Measurements from ENCODE around the gene VPS18. TPM values are rescaled to one million over a fixed set of nuclear protein-coding genes. Genes with fewer than 3 reads are reported as not detected.

VPS18 gene
- total RNA-seq, 1 experiment from 2014 or later: 16.9 TPM

DNA sequence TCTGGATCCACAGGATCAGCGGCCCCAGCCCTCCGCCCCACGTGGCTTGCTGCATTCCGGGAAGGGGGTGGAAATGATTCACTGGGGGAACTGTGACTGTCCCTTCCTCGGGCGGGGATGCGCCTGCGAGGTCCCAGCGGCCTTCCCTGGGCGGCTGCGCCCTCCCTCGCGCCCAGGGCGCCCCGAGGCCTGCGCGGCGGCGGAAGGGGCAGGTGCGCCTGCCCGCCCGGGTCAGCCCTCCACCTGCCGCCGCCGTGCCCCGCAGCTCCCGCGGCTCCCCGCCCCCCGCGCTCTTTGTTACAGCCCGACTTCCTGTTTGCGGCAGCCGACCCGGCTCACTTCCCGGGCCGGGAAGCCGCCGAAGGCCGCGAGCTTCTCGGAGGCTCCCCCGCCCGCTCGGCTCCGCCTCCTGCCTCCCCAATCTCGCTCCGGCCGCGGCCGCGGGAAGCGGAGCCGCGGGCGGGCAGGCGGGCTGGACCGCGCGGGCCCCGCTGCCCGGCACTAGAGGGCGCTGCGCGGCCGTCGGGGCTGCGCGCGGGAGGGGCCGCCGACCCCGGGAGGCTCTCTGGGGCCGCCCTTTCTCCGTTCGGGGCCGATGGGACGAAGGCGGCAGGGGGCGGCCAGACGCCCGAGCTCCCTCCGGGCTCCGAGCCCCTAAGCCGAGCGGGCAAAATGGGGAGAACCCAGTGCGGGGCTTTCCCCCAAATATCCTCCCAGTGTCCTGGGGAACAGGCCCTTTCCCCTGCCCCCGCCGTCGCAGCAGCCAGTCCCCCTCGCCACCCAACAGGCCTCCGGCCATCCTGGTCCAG, 47.5 kb downstream of the VPS18 start:
- RAD21 ChIA-PET (ENCODE audit: low non-redundant PET in 1 of 2, low total read pairs in 2 of 2, uncharacterized antibody in 2 of 2, unreplicated experiment in 2 of 2): interaction anchor here in 1 of 2 experiments (1.2 to 1.6 kb wide), 2 partner anchors 13 to 35 kb away, joined by 4 read pairs; partner anchors contain the start of gene DLL4

More for the DNA sequence above, 47.5 kb downstream of the VPS18 start:
- H3K9me3 ChIP-seq (ENCODE audit: control insufficient read depth in 1 of 2, insufficient read depth in 1 of 2, low read depth in 1 of 2, low read length in 2 of 2): no peaks in the 10 kb centered on the region
- no peaks in the 10 kb centered on the region for H3K36me3 ChIP-seq (ENCODE audit: control insufficient read depth in 1 of 2, insufficient read depth in 2 of 2, low read length in 2 of 2)
- H3K4me3 ChIP-seq (replicated peaks in 1 of 2; ENCODE audit: low read depth in 1 of 2, low read length in 2 of 2): peak overlapping the region; percentile 53 to 60
- BruUV-seq (replicated peaks): no TSS peak
- no peaks in the 10 kb centered on the region for H3K27me3 ChIP-seq (ENCODE audit: insufficient read depth, low read length)
- TF ChIP-seq SIN3A (IDR thresholded peaks at IDR 0.05; ENCODE audit: low read depth): no peak
- no peak for TF ChIP-seq YY1 (IDR thresholded peaks at IDR 0.05; ENCODE audit: extremely low read depth, insufficient replicate concordance, low read depth, low read length)
- no peak for TF ChIP-seq CEBPB (IDR thresholded peaks at IDR 0.05; ENCODE audit: low read depth)
- peak; percentile 53 for TF ChIP-seq RAD21 (IDR thresholded peaks at IDR 0.05; ENCODE audit: low read depth)
- TF ChIP-seq, protein P1, sequence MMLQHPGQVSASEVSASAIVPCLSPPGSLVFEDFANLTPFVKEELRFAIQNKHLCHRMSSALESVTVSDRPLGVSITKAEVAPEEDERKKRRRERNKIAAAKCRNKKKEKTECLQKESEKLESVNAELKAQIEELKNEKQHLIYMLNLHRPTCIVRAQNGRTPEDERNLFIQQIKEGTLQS (IDR thresholded peaks at IDR 0.05): no peak
- TF ChIP-seq, protein P2, sequence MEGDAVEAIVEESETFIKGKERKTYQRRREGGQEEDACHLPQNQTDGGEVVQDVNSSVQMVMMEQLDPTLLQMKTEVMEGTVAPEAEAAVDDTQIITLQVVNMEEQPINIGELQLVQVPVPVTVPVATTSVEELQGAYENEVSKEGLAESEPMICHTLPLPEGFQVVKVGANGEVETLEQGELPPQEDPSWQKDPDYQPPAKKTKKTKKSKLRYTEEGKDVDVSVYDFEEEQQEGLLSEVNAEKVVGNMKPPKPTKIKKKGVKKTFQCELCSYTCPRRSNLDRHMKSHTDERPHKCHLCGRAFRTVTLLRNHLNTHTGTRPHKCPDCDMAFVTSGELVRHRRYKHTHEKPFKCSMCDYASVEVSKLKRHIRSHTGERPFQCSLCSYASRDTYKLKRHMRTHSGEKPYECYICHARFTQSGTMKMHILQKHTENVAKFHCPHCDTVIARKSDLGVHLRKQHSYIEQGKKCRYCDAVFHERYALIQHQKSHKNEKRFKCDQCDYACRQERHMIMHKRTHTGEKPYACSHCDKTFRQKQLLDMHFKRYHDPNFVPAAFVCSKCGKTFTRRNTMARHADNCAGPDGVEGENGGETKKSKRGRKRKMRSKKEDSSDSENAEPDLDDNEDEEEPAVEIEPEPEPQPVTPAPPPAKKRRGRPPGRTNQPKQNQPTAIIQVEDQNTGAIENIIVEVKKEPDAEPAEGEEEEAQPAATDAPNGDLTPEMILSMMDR (IDR thresholded peaks at IDR 0.05 in 2 of 3, conservative IDR thresholded peaks at IDR 0.05 in 1 of 3; ENCODE audit: borderline replicate concordance in 1 of 3, insufficient read depth in 1 of 3, low read depth in 2 of 3, low read length in 2 of 3): peak; percentile 20 to 33 (median 32); a peak in 3 of 6 replicates
- TF ChIP-seq, protein P3, sequence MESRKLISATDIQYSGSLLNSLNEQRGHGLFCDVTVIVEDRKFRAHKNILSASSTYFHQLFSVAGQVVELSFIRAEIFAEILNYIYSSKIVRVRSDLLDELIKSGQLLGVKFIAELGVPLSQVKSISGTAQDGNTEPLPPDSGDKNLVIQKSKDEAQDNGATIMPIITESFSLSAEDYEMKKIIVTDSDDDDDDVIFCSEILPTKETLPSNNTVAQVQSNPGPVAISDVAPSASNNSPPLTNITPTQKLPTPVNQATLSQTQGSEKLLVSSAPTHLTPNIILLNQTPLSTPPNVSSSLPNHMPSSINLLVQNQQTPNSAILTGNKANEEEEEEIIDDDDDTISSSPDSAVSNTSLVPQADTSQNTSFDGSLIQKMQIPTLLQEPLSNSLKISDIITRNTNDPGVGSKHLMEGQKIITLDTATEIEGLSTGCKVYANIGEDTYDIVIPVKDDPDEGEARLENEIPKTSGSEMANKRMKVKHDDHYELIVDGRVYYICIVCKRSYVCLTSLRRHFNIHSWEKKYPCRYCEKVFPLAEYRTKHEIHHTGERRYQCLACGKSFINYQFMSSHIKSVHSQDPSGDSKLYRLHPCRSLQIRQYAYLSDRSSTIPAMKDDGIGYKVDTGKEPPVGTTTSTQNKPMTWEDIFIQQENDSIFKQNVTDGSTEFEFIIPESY (IDR thresholded peaks at IDR 0.05; ENCODE audit: extremely low read depth, insufficient replicate concordance, low read length): no peak
- peak; percentile 87 for TF ChIP-seq ZFX (IDR thresholded peaks at IDR 0.05)
- peak; percentile 55 for TF ChIP-seq POLR2A (IDR thresholded peaks at IDR 0.05; ENCODE audit: borderline replicate concordance, extremely low read depth, insufficient read depth, insufficient read length)
- TF ChIP-seq EZH2phosphoT487 (IDR thresholded peaks at IDR 0.05; ENCODE audit: borderline replicate concordance): no peak
- TF ChIP-seq, protein P4, sequence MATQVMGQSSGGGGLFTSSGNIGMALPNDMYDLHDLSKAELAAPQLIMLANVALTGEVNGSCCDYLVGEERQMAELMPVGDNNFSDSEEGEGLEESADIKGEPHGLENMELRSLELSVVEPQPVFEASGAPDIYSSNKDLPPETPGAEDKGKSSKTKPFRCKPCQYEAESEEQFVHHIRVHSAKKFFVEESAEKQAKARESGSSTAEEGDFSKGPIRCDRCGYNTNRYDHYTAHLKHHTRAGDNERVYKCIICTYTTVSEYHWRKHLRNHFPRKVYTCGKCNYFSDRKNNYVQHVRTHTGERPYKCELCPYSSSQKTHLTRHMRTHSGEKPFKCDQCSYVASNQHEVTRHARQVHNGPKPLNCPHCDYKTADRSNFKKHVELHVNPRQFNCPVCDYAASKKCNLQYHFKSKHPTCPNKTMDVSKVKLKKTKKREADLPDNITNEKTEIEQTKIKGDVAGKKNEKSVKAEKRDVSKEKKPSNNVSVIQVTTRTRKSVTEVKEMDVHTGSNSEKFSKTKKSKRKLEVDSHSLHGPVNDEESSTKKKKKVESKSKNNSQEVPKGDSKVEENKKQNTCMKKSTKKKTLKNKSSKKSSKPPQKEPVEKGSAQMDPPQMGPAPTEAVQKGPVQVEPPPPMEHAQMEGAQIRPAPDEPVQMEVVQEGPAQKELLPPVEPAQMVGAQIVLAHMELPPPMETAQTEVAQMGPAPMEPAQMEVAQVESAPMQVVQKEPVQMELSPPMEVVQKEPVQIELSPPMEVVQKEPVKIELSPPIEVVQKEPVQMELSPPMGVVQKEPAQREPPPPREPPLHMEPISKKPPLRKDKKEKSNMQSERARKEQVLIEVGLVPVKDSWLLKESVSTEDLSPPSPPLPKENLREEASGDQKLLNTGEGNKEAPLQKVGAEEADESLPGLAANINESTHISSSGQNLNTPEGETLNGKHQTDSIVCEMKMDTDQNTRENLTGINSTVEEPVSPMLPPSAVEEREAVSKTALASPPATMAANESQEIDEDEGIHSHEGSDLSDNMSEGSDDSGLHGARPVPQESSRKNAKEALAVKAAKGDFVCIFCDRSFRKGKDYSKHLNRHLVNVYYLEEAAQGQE (IDR thresholded peaks at IDR 0.05; ENCODE audit: low read depth): no peak
- peak; percentile 45 for TF ChIP-seq POLR2AphosphoS5 (IDR thresholded peaks at IDR 0.05; ENCODE audit: low read depth, low read length)
- intact Hi-C loops (cut with micrococcal nuclease): no loop called here
- H4K20me1 ChIP-seq (ENCODE audit: insufficient read depth): no peaks in the 10 kb centered on the region
- peak; percentile 87 for ATAC-seq
- H3K4me1 ChIP-seq (ENCODE audit: control insufficient read depth in 1 of 2, insufficient read depth in 2 of 2, low read length in 2 of 2): peaks cover 17 to 18% of the 10 kb centered on the region in 2 experiments; a peak in 3 of 4 replicates
- peak overlapping the region; percentile 46 for H2AFZ ChIP-seq (ENCODE audit: low read depth, low read length, poor library complexity, severe bottlenecking)
- CTCF ChIA-PET: interaction anchor here (0.8 to 2.7 kb wide), 13 partner anchors 9 to 289 kb away, joined by 3 to 36 read pairs (median 5); partner anchors contain the start of genes CHAC1, CHP1 and DLL4
- H3K27ac ChIP-seq (ENCODE audit: low read depth, low read length): peak overlapping the region; percentile 72
- peak overlapping the region; percentile 73 for H3K9ac ChIP-seq (ENCODE audit: low read length)
- POLR2A ChIA-PET: interaction anchor here (1.0 to 5.7 kb wide), 4 partner anchors 11 to 17 kb away, joined by 3 to 39 read pairs (median 22); partner anchors contain the start of genes CHAC1 and DLL4
- peak overlapping the region; percentile 97 for H3K4me2 ChIP-seq (ENCODE audit: low read length)
- no peaks in the 10 kb centered on the region for H3K79me2 ChIP-seq (ENCODE audit: insufficient read depth, low read length)
- no peak for DNase-seq (ENCODE audit: low read depth, low spot score)
- no peaks in the 10 kb centered on the region for H3K9me2 ChIP-seq (ENCODE audit: insufficient read depth)

Measured in HCT116 (cell line).